H7 (cell line): ENCODE results near the gene KCNK15. TPM values are rescaled to one million over a fixed set of nuclear protein-coding genes. Genes with fewer than 3 reads are reported as not detected.

Source experiments
- DNase-seq: peaks from one replicate; pipeline ENCODE4 v3.0.0; 2012
- H3K27me3 ChIP-seq: 2 replicates; pipeline ENCODE4 v1.6.0; 2011; ENCODE audit warnings: mild to moderate bottlenecking, low read length; ENCODE audit not compliant: control insufficient read depth, insufficient read depth
- H3K36me3 ChIP-seq: replicated peaks from 2 replicates; pipeline ENCODE4 v1.5.1; 2011; ENCODE audit warnings: low read length; ENCODE audit not compliant: control insufficient read depth, insufficient read depth
- H3K4me3 ChIP-seq: 2 replicates; pipeline ENCODE4 v1.5.1; 2011; ENCODE audit warnings: low read depth, mild to moderate bottlenecking, control low read depth, low read length, moderate library complexity; ENCODE audit not compliant: insufficient read depth
- total RNA-seq: library from RNA; depleted of rRNA; stranded (reverse); fragments of >200 nt; shearing (Covaris generic); gene quantifications from 2 replicates; pipeline ENCODE4 v1.2.3, GENCODE V29; 2014

KCNK15 gene
- total RNA-seq, 1 experiment from 2014 or later, result 0.14 TPM

GRCh38 chr20:44770484-44771171, 25.0 kb downstream of the KCNK15 start:
- Histone ChIP-seq H3K36me3 (no peaks in the 10 kb centered on the region), H3K27me3 (no peaks in the 10 kb centered on the region; the same call in 1 of the 2 replicates)

GRCh38 chr20:44771172-44771535, 25.5 kb downstream of the KCNK15 start:
- peak; percentile 25 for DNase-seq
- H3K36me3 ChIP-seq, result no peaks in the 10 kb centered on the region
- no peaks in the 10 kb centered on the region; the same call in 1 of the 2 replicates for H3K27me3 ChIP-seq
- no peak overlapping the region for H3K4me3 ChIP-seq

More at GRCh38 chr20:44770484-44771171, 25.0 kb downstream of the KCNK15 start:
- no peak overlapping the region for H3K4me3 ChIP-seq
- DNase-seq, result peak; percentile 37

GRCh38 chr20:44772636-44773035, 27.0 kb downstream of the KCNK15 start:
- H3K36me3 ChIP-seq, result no peaks in the 10 kb centered on the region
- H3K4me3 ChIP-seq, result no peak overlapping the region
- peak; percentile 18 for DNase-seq
- H3K27me3 ChIP-seq, result no peaks in the 10 kb centered on the region; the same call in 1 of the 2 replicates

DNA sequence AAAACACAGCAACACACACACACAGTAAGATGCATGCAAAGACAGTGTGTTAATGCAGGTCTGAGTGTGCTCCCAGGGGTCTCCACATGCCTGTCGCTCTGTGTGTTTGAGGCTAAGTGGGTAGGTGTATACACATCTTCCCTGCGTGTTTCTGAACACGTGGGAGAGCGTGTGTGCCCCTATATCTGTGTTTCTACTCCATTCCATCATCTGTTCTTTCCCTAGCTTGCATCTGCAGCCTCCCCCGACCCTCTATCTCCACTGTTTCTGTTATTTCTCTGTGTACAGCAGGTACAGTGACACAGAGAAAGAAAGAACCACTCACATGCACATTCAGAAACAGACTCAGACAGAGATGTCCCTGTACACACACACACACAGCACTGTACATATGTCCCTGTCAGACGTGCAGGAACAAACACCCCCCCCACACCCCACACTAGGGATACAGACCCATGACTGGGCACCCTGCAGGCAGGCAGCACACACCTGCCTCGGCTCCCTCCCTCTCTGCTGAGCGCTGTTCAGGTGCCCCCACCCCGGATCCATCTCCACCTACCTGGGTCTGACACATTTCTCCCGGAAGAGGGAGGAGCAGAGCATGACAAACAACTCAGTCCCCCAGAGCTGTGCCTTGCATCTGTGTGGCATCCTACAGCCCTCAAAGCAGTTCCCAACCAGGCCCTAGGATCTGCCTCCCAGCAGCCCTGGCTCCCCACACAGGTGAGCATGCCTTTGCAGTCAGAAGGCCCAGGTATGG, 27.6 kb downstream of the KCNK15 start:
- peak; percentile 27 for DNase-seq
- no peaks in the 10 kb centered on the region for H3K36me3 ChIP-seq

GRCh38 chr20:44776980-44777379, 31.3 kb downstream of the KCNK15 start:
- Histone ChIP-seq H3K27me3 (no peaks in the 10 kb centered on the region; the same call in 1 of the 2 replicates), H3K4me3 (no peak overlapping the region), H3K36me3 (no peaks in the 10 kb centered on the region)
- no peak for DNase-seq

More for the DNA sequence above, 27.6 kb downstream of the KCNK15 start:
- no peak overlapping the region for H3K4me3 ChIP-seq
- no peaks in the 10 kb centered on the region; the same call in 1 of the 2 replicates for H3K27me3 ChIP-seq

DNA sequence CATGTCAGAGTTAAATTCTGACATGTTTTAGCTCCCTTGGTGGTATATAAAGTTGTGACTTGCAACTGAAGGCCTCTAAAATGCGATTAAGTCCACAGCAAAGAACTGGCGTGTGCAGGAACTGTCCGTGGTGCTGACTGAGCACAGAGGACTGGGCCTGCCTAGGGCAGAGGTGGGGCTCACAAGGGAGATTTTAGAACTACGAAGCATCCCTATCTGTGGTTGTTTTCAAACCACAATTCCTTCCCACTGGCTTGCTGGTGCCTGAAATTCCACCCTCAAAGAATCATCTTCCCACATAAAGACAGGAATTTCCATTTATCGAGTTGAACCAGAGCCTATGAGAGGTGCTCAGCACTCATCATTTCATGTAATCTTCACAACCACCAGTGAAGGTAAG, 34.6 kb downstream of the KCNK15 start:
- no peaks in the 10 kb centered on the region for H3K36me3 ChIP-seq
- DNase-seq, result peak; percentile 70
- no peaks in the 10 kb centered on the region for H3K27me3 ChIP-seq
- H3K4me3 ChIP-seq, result no peak overlapping the region

DNA sequence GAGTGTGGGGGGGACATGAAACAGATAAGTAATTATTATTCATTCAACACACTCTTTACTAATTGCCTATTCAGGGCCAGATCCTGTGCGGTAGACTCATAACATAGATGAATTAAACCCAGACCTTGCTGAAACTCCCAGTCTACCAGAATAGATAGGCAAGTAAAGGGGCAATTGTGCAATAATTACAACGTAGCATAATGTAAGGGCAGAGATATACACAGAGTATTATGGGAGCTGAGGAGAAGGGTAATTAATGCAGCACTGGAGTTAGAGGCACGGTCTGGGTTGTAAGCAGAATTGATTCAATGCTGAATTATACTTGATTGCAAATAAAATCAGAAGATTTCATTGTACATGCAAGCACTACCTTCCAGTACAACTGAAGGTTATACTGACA, 35.5 kb downstream of the KCNK15 start:
- Histone ChIP-seq H3K4me3 (no peak overlapping the region), H3K27me3 (no peaks in the 10 kb centered on the region), H3K36me3 (no peaks in the 10 kb centered on the region)
- DNase-seq, result no peak

GRCh38 chr20:44781791-44782190, 36.1 kb downstream of the KCNK15 start:
- no peak for DNase-seq
- no peak overlapping the region for H3K4me3 ChIP-seq
- H3K27me3 ChIP-seq, result no peaks in the 10 kb centered on the region
- H3K36me3 ChIP-seq, result no peaks in the 10 kb centered on the region

- Histone ChIP-seq H3K27me3 (no peaks in the 10 kb centered on the region), H3K4me3 (no peak overlapping the region), H3K36me3 (no peaks in the 10 kb centered on the region)
- peak; percentile 58 for DNase-seq
Observed at GRCh38 chr20:44784688-44785087, 39.0 kb downstream of the KCNK15 start.

DNA sequence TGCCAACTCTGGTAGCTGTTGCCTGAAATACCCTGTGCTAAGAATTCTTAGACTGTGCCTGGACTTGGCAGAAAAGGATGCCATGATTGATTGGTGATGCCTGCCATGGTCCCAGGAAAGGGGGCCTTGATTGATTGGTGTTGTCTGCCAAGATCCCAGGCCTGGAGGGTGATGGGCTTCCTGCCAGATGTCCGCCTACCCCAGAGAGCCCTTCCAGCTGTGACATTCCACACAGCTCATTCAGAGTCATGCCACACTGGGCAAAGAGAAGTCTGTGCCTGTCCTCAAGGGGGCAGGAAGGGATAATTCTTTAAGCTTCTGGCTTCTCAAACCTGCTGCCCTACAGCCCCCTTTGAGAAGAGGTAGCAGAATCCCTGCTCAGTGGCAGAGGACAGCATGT, 40.1 kb downstream of the KCNK15 start:
- no peaks in the 10 kb centered on the region for H3K36me3 ChIP-seq
- peak; percentile 82 for DNase-seq
- H3K4me3 ChIP-seq, result no peak overlapping the region
- no peaks in the 10 kb centered on the region for H3K27me3 ChIP-seq

- H3K4me3 ChIP-seq, result no peak overlapping the region
- H3K36me3 ChIP-seq, result no peaks in the 10 kb centered on the region
- DNase-seq, result no peak
- H3K27me3 ChIP-seq, result no peaks in the 10 kb centered on the region
Observed at GRCh38 chr20:44787299-44787698, 41.6 kb downstream of the KCNK15 start.

DNA sequence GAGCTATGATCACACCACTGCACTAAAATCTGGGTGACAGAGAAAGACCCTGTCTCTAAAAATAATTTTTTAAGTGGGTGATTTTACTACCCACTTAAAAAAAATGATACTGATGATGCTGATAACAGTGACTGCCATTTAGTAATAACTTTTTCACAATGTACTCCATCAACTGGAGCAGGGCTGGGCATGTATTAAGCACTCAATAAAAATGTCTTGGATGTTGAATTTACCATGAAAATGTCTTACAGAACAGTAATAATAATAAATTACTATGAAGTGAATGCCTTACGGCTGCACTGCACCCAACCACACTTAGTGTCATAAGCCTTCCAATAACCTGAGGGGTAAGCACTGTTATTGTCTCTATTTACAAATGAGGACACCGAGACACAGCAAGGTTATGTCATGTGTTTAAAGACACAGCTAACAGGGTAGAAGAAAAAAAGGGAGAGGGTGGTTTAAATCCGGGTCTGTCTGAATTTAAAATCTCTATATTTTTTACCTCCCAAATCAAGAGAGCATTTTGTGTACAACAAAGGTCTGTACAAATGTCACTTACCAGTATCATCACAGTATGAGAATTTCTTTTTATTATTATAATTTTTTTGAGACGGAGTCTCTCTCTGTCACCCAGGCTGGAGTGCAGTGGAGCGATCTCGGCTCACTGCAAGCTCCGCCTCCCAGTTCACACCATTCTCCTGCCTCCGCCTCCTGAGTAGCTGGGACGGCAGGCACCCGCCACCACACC, 43.2 kb downstream of the KCNK15 start:
- H3K27me3 ChIP-seq, result no peaks in the 10 kb centered on the region
- no peak for DNase-seq
- no peaks in the 10 kb centered on the region for H3K36me3 ChIP-seq
- H3K4me3 ChIP-seq, result no peak overlapping the region

GRCh38 chr20:44790638-44791393, 45.2 kb downstream of the KCNK15 start:
- DNase-seq, result no peak
- Histone ChIP-seq H3K36me3 (no peaks in the 10 kb centered on the region), H3K4me3 (no peak overlapping the region), H3K27me3 (no peaks in the 10 kb centered on the region)

DNA sequence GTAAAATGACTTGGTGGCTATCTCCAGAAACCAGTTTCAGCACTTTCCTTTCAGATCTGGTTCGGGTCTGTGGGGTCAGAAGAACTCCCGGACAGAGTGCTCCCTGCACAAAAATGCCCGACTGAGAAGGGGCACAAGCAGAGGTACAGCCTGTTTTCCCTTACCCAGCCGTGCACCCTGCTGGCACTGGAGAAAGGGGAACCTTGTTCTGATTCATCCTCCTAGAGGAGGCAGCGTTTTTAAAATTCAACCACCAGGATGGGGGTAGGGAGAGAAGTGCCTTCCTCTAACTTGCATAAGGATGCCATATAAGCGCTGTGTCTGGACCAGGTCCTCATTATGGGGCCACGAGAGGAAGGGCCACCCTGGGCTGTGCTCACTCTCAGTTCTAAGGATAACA, 47.1 kb downstream of the KCNK15 start:
- H3K36me3 ChIP-seq, result no peaks in the 10 kb centered on the region
- no peak overlapping the region for H3K4me3 ChIP-seq
- DNase-seq, result no peak
- no peaks in the 10 kb centered on the region for H3K27me3 ChIP-seq
